ENCODE data around the gene ITGA7.

- TF ChIP-seq EZH2 (IDR thresholded peaks at IDR 0.05; ENCODE audit: borderline replicate concordance, low read length) (no peak), CTCF (conservative IDR thresholded peaks at IDR 0.05 in 1 of 2, IDR thresholded peaks at IDR 0.05 in 1 of 2; ENCODE audit: extremely low read depth in 1 of 2, insufficient read depth in 1 of 2, low read depth in 1 of 2, low read length in 2 of 2) (no peak)
These were observed 24.6 kb upstream of the ITGA7 start for GRCh38 chr12:55732288-55732687.
